BLaER1 treated with 17β-estradiol and CSF1 and Interleukin-3, amounts not matched to agents 10 nM and 100 nM (cell line): ENCODE data around the gene STX2.

ENCODE experiments used
- H3K27ac ChIP-seq, 11 experiments: shearing (Covaris generic); formaldehyde crosslinking; 2 replicates each; pipeline ENCODE4 v1.8.1; 2022
- H3K27me3 ChIP-seq, 11 experiments: shearing (Covaris generic); formaldehyde crosslinking; 2 replicates each; pipeline ENCODE4 v1.8.1; 2022
- H3K36me3 ChIP-seq, 11 experiments: shearing (Covaris generic); formaldehyde crosslinking; 2 replicates each; pipeline ENCODE4 v1.8.1; 2022
- H3K4me1 ChIP-seq, 10 experiments: shearing (Covaris generic); formaldehyde crosslinking; 2 replicates each; pipeline ENCODE4 v1.8.1; 2022
- H3K4me2 ChIP-seq, 11 experiments: shearing (Covaris generic); formaldehyde crosslinking; 2 replicates each; pipeline ENCODE4 v1.8.1; 2022
- H3K4me3 ChIP-seq, 10 experiments: shearing (Covaris generic); formaldehyde crosslinking; 2 replicates each; pipeline ENCODE4 v1.8.1; 2022
- H3K9ac ChIP-seq, 11 experiments: shearing (Covaris generic); formaldehyde crosslinking; 2 replicates each; pipeline ENCODE4 v1.8.1; 2022
- H3K9me3 ChIP-seq, 11 experiments: shearing (Covaris generic); formaldehyde crosslinking; replicated peaks in 1 of 11; 2 replicates each; pipeline ENCODE4 v1.8.1; 2022
- H4K20me1 ChIP-seq, 11 experiments: shearing (Covaris generic); formaldehyde crosslinking; 2 replicates each; pipeline ENCODE4 v1.8.1; 2022
- Cebpa-rat ChIP-seq, 11 experiments: shearing (Covaris generic); IDR thresholded peaks; 2 replicates each; pipeline ENCODE4 v1.8.1; 2022

STX2 gene

GRCh38 chr12:130839770-130840404 lies 837 bp upstream of the STX2 start:
- TF ChIP-seq Cebpa-rat (IDR thresholded peaks at IDR 0.05): no peak
- Histone ChIP-seq H3K9ac (peak overlapping the region in 1 of 11 experiments; percentile 62; a peak in 5 of 22 replicates), H3K4me3 (peak overlapping the region in 4 of 10 experiments; percentile 67 to 79 (median 73); a peak in 5 of 20 replicates), H3K9me3 (no peaks in the 10 kb centered on the region; a peak in 1 of 22 replicates), H3K27me3 (no peaks in the 10 kb centered on the region), H3K4me1 (peaks cover 27 to 42% (median 33%) of the 10 kb centered on the region in 10 experiments), H4K20me1 (peaks cover 3 to 35% (median 24%) of the 10 kb centered on the region in 11 experiments; a peak in 16 of 22 replicates), H3K27ac (peak overlapping the region in 3 of 11 experiments; percentile 7 to 56 (median 32); a peak in 3 of 22 replicates), H3K36me3 (no peaks in the 10 kb centered on the region), H3K4me2 (peak overlapping the region; percentile 40 to 94 (median 71))

- peaks cover 30 to 56% (median 46%) of the 10 kb centered on the region in 10 experiments for H3K4me1 ChIP-seq
- H3K4me3 ChIP-seq: peak overlapping the region; percentile 61 to 79 (median 71)
- TF ChIP-seq Cebpa-rat (IDR thresholded peaks at IDR 0.05): no peak
- H3K36me3 ChIP-seq: no peaks in the 10 kb centered on the region
- H3K27ac ChIP-seq: peak overlapping the region in 10 of 11 experiments; percentile 45 to 73 (median 64); a peak in 15 of 22 replicates
- H3K9me3 ChIP-seq: no peaks in the 10 kb centered on the region
- peak overlapping the region; percentile 80 to 98 (median 95) for H3K4me2 ChIP-seq
- peaks cover 8 to 48% (median 27%) of the 10 kb centered on the region in 11 experiments; a peak in 17 of 22 replicates for H4K20me1 ChIP-seq
- H3K9ac ChIP-seq: peak overlapping the region; percentile 68 to 82 (median 78)
- no peaks in the 10 kb centered on the region for H3K27me3 ChIP-seq
Observed at GRCh38 chr12:130838284-130838950, 633 bp downstream of the STX2 start.

GRCh38 chr12:130835436-130835835 lies 3.6 kb downstream of the STX2 start:
- H3K4me1 ChIP-seq: peaks cover 42 to 76% (median 69%) of the 10 kb centered on the region in 10 experiments
- no peak for TF ChIP-seq Cebpa-rat (IDR thresholded peaks at IDR 0.05)
- H3K9ac ChIP-seq: no peak overlapping the region
- peak overlapping the region; percentile 34 to 88 (median 65); a peak in 20 of 22 replicates for H3K4me2 ChIP-seq
- H3K4me3 ChIP-seq: no peak overlapping the region
- no peak overlapping the region for H3K27ac ChIP-seq
- H4K20me1 ChIP-seq: peaks cover 12 to 75% (median 49%) of the 10 kb centered on the region in 11 experiments; a peak in 19 of 22 replicates
- no peaks in the 10 kb centered on the region for H3K36me3 ChIP-seq
- H3K27me3 ChIP-seq: no peaks in the 10 kb centered on the region
- H3K9me3 ChIP-seq: no peaks in the 10 kb centered on the region

- no peak overlapping the region for H3K4me3 ChIP-seq
- peaks cover 46 to 80% (median 73%) of the 10 kb centered on the region in 10 experiments for H3K4me1 ChIP-seq
- H3K27me3 ChIP-seq: no peaks in the 10 kb centered on the region
- no peak overlapping the region for H3K27ac ChIP-seq
- TF ChIP-seq Cebpa-rat (IDR thresholded peaks at IDR 0.05): no peak
- no peaks in the 10 kb centered on the region for H3K36me3 ChIP-seq
- peak overlapping the region; percentile 34 to 88 (median 65) for H3K4me2 ChIP-seq
- no peaks in the 10 kb centered on the region for H3K9me3 ChIP-seq
- no peak overlapping the region for H3K9ac ChIP-seq
- H4K20me1 ChIP-seq: peaks cover 12 to 79% (median 54%) of the 10 kb centered on the region in 11 experiments; a peak in 20 of 22 replicates
Observed at GRCh38 chr12:130835011-130835410, 4.0 kb downstream of the STX2 start.

DNA sequence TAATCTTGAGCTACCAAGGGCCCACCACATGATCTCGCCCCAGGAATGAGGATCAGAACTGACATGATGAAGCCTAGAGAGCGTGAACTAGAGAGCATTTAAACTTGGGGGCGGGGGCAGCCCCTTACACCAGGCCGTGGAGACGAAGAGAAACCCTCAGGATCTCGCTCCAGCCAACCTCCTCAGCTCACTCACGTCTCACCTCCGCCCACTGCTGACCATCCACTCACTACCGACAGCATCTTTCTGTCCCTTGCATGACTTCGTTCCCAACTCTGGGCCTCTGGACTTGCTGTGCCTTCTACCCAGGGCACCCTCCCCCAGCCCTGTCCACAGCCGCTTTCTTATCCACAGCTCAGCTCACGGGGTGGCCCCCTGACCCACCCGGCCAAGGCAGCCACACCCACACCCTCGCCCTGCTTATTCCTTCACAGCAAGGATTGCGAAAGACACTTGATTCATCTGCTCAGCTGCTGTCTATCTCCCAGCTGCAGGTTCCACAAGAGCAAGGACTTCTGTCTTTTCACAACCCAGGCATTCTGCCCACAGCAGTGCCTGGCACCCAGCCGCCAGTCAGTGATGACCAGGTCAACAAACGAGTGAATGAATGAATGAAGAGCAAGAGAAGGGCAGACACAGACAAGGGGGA lies 6.4 kb downstream of the STX2 start:
- H3K27me3 ChIP-seq: no peaks in the 10 kb centered on the region
- H3K4me1 ChIP-seq: peaks cover 45 to 80% (median 73%) of the 10 kb centered on the region in 10 experiments
- H3K9ac ChIP-seq: peak overlapping the region in 3 of 11 experiments; percentile 3 to 17 (median 17); a peak in 2 of 22 replicates
- no peaks in the 10 kb centered on the region for H3K9me3 ChIP-seq
- peak overlapping the region in 10 of 11 experiments; percentile 32 to 88 (median 69); a peak in 20 of 22 replicates for H3K4me2 ChIP-seq
- H4K20me1 ChIP-seq: peaks cover 26 to 88% (median 67%) of the 10 kb centered on the region in 11 experiments; a peak in 21 of 22 replicates
- H3K4me3 ChIP-seq: no peak overlapping the region
- H3K27ac ChIP-seq: peak overlapping the region in 2 of 11 experiments; percentile 12 to 17; a peak in 3 of 22 replicates
- TF ChIP-seq Cebpa-rat (IDR thresholded peaks at IDR 0.05): peak; percentile 33 to 91 (median 76); a peak in 17 of 22 replicates
- H3K36me3 ChIP-seq: no peaks in the 10 kb centered on the region

- no peaks in the 10 kb centered on the region for H3K9me3 ChIP-seq
- H3K36me3 ChIP-seq: no peaks in the 10 kb centered on the region
- H3K4me1 ChIP-seq: peaks cover 48 to 85% (median 75%) of the 10 kb centered on the region in 10 experiments
- TF ChIP-seq Cebpa-rat (IDR thresholded peaks at IDR 0.05): no peak
- no peaks in the 10 kb centered on the region for H3K27me3 ChIP-seq
- peak overlapping the region in 9 of 11 experiments; percentile 39 to 88 (median 72); a peak in 15 of 22 replicates for H3K4me2 ChIP-seq
- H3K27ac ChIP-seq: no peak overlapping the region
- H3K4me3 ChIP-seq: no peak overlapping the region
- no peak overlapping the region for H3K9ac ChIP-seq
- peaks cover 27 to 85% (median 60%) of the 10 kb centered on the region in 11 experiments; a peak in 21 of 22 replicates for H4K20me1 ChIP-seq
Observed at GRCh38 chr12:130831876-130832405, 7.1 kb downstream of the STX2 start.

- H4K20me1 ChIP-seq: peaks cover 27 to 80% (median 54%) of the 10 kb centered on the region in 11 experiments; a peak in 21 of 22 replicates
Observed at GRCh38 chr12:130831246-130831645, 7.8 kb downstream of the STX2 start.

GRCh38 chr12:130830246-130830551 lies 8.9 kb downstream of the STX2 start:
- no peak overlapping the region for H3K27ac ChIP-seq
- H3K4me2 ChIP-seq: peak overlapping the region; percentile 62 to 91 (median 82)
- H3K9me3 ChIP-seq: no peaks in the 10 kb centered on the region
- no peak for TF ChIP-seq Cebpa-rat (IDR thresholded peaks at IDR 0.05)
- no peaks in the 10 kb centered on the region for H3K27me3 ChIP-seq
- peaks cover 0 to 12% (median 5%) of the 10 kb centered on the region in 11 experiments; a peak in 8 of 22 replicates for H3K36me3 ChIP-seq
- no peak overlapping the region for H3K4me3 ChIP-seq
- peaks cover 47 to 81% (median 69%) of the 10 kb centered on the region in 10 experiments for H3K4me1 ChIP-seq
- 0 out of 22 replicates have a peak overlapping the region, but pooled peaks of 1 of the 11 experiments have one; percentile 18 for H3K9ac ChIP-seq
- peaks cover 25 to 76% (median 57%) of the 10 kb centered on the region in 11 experiments; a peak in 20 of 22 replicates for H4K20me1 ChIP-seq

More at GRCh38 chr12:130831246-130831645, 7.8 kb downstream of the STX2 start:
- H3K9me3 ChIP-seq: no peaks in the 10 kb centered on the region
- H3K4me2 ChIP-seq: no peak overlapping the region
- peaks cover 51 to 85% (median 74%) of the 10 kb centered on the region in 10 experiments for H3K4me1 ChIP-seq
- H3K27me3 ChIP-seq: no peaks in the 10 kb centered on the region
- peaks cover 0 to 2% (median 0%) of the 10 kb centered on the region in 11 experiments; a peak in 3 of 22 replicates for H3K36me3 ChIP-seq
- no peak for TF ChIP-seq Cebpa-rat (IDR thresholded peaks at IDR 0.05)
- no peak overlapping the region for H3K4me3 ChIP-seq
- no peak overlapping the region for H3K27ac ChIP-seq
- H3K9ac ChIP-seq: no peak overlapping the region
